H9 (cell line): Measurements from ENCODE around the gene ADNP2. TPM values are rescaled to one million over a fixed set of nuclear protein-coding genes. Genes with fewer than 3 reads are reported as not detected.

Experiments
- DNase-seq: peaks from one replicate; pipeline ENCODE4 v3.0.0-alpha.2; 2017
- H2AFZ ChIP-seq: one replicate; pipeline ENCODE4 v1.6.1; 2013; ENCODE audit warnings: mild to moderate bottlenecking, low read length, control low read depth, moderate library complexity
- H2AK5ac ChIP-seq: 2 replicates; pipeline ENCODE4 v1.6.1; 2013; ENCODE audit warnings: low read length, control low read depth, mixed read lengths; ENCODE audit not compliant: insufficient read length
- H2BK120ac ChIP-seq: one replicate; pipeline ENCODE4 v1.6.1; 2013; ENCODE audit warnings: low read depth, mild to moderate bottlenecking, low read length, control low read depth, inconsistent platforms; ENCODE audit not compliant: poor library complexity, severe bottlenecking
- H2BK12ac ChIP-seq: 2 replicates; pipeline ENCODE4 v1.6.1; 2013; ENCODE audit warnings: low read length, control low read depth, mixed read lengths, low read depth; ENCODE audit not compliant: insufficient read length
- H2BK15ac ChIP-seq: 2 replicates; pipeline ENCODE4 v1.6.1; 2013; ENCODE audit warnings: low read depth, low read length, control low read depth
- H2BK20ac ChIP-seq: one replicate; pipeline ENCODE4 v1.6.1; 2013; ENCODE audit warnings: low read depth, mild to moderate bottlenecking, low read length, control low read depth, inconsistent platforms; ENCODE audit not compliant: poor library complexity, severe bottlenecking
- H2BK5ac ChIP-seq: 2 replicates; pipeline ENCODE4 v1.6.1; 2013; ENCODE audit warnings: low read length, control low read depth, mixed read lengths; ENCODE audit not compliant: insufficient read length
- H3K14ac ChIP-seq: 2 replicates; pipeline ENCODE4 v1.6.1; 2013; ENCODE audit warnings: low read length, control low read depth; ENCODE audit not compliant: insufficient read depth
- H3K18ac ChIP-seq: 2 replicates; pipeline ENCODE4 v1.6.1; 2013; ENCODE audit warnings: low read depth, mild to moderate bottlenecking, mixed read lengths, low read length, control low read depth; ENCODE audit not compliant: insufficient read length
- H3K23ac ChIP-seq: 2 replicates; pipeline ENCODE4 v1.6.1; 2013; ENCODE audit warnings: low read length, control low read depth, mixed read lengths, low read depth; ENCODE audit not compliant: insufficient read length
- H3K23me2 ChIP-seq: 2 replicates; pipeline ENCODE4 v1.6.1; 2013; ENCODE audit warnings: low read depth, mild to moderate bottlenecking, mixed read lengths, low read length, control low read depth; ENCODE audit not compliant: insufficient read length, poor library complexity, severe bottlenecking
- H3K27ac ChIP-seq: 2 replicates; pipeline ENCODE4 v1.5.1; 2013; ENCODE audit warnings: low read length, control low read depth, mixed read lengths, low read depth; ENCODE audit not compliant: insufficient read length
- H3K27me3 ChIP-seq: 2 replicates; pipeline ENCODE4 v1.6.1; 2013; ENCODE audit warnings: low read length, control low read depth, inconsistent platforms; ENCODE audit not compliant: insufficient read depth
- H3K4ac ChIP-seq: 2 replicates; pipeline ENCODE4 v1.6.1; 2013; ENCODE audit warnings: low read depth, mild to moderate bottlenecking, control low read depth, inconsistent platforms, low read length, moderate library complexity
- H3K4me1 ChIP-seq: 2 replicates; pipeline ENCODE4 v1.6.1; 2013; ENCODE audit warnings: low read length, control low read depth, inconsistent platforms; ENCODE audit not compliant: insufficient read depth
- H3K4me2 ChIP-seq: 2 replicates; pipeline ENCODE4 v1.6.1; 2013; ENCODE audit warnings: low read length, control low read depth, mixed read lengths; ENCODE audit not compliant: insufficient read length, insufficient read depth
- H3K56ac ChIP-seq: 2 replicates; pipeline ENCODE4 v1.6.1; 2013; ENCODE audit warnings: low read depth, mild to moderate bottlenecking, mixed read lengths, low read length, control low read depth; ENCODE audit not compliant: insufficient read length
- H3K79me1 ChIP-seq: 2 replicates; pipeline ENCODE4 v1.6.1; 2013; ENCODE audit warnings: low read depth, mild to moderate bottlenecking, moderate library complexity, low read length, control low read depth, inconsistent platforms; ENCODE audit not compliant: insufficient read depth, poor library complexity, severe bottlenecking
- H3K79me2 ChIP-seq: 2 replicates; pipeline ENCODE4 v1.6.1; 2013; ENCODE audit warnings: low read length, control low read depth, inconsistent platforms; ENCODE audit not compliant: insufficient read depth
- H3K9ac ChIP-seq: 2 replicates; pipeline ENCODE4 v1.6.1; 2013; ENCODE audit warnings: low read length, control low read depth, mixed read lengths; ENCODE audit not compliant: insufficient read length; ENCODE audit errors: extremely low read depth
- H3K9me3 ChIP-seq: one replicate; pipeline ENCODE4 v1.6.1; 2013; ENCODE audit warnings: low read depth, low read length, inconsistent platforms; ENCODE audit not compliant: control insufficient read depth
- H3T11ph ChIP-seq: one replicate; pipeline ENCODE4 v1.6.1; 2013; ENCODE audit warnings: mild to moderate bottlenecking, low read length, control low read depth, inconsistent platforms
- H4K20me1 ChIP-seq: one replicate; pipeline ENCODE4 v1.6.1; 2013; ENCODE audit not compliant: control insufficient read depth, insufficient read length, insufficient read depth
- H4K5ac ChIP-seq: 2 replicates; pipeline ENCODE4 v1.6.1; 2013; ENCODE audit warnings: low read depth, mild to moderate bottlenecking, mixed read lengths, low read length, control low read depth; ENCODE audit not compliant: insufficient read length
- H4K8ac ChIP-seq: replicated peaks from 2 replicates; pipeline ENCODE4 v1.6.1; 2013; ENCODE audit warnings: low read length, control low read depth, mixed read lengths, low read depth; ENCODE audit not compliant: insufficient read length
- H4K91ac ChIP-seq: 2 replicates; pipeline ENCODE4 v1.6.1; 2013; ENCODE audit warnings: low read depth, mild to moderate bottlenecking, moderate library complexity, mixed read lengths, low read length, control low read depth; ENCODE audit not compliant: insufficient read length
- H3K27ac Mint-ChIP-seq, 3 experiments: 2 replicates in 2 of 3; 3 replicates in 1 of 3; pipeline ENCODE4 v1.8.0; 2020 to 2021; ENCODE audit warnings: mixed read lengths in 3 of 3, mild to moderate bottlenecking in 1 of 3, moderate library complexity in 1 of 3
- H3K27me3 Mint-ChIP-seq: 2 replicates; pipeline ENCODE4 v1.8.0; 2021; ENCODE audit warnings: low read depth, mild to moderate bottlenecking, moderate library complexity, mixed read lengths
- H3K36me3 Mint-ChIP-seq, 3 experiments: 2 replicates in 2 of 3; 3 replicates in 1 of 3; pipeline ENCODE4 v1.8.0; 2020 to 2021; ENCODE audit warnings: low read depth in 3 of 3, mixed read lengths in 3 of 3; ENCODE audit not compliant: insufficient read depth in 1 of 3
- H3K4me1 Mint-ChIP-seq, 2 experiments: 2 replicates each; pipeline ENCODE4 v1.8.0; 2020; ENCODE audit warnings: mixed read lengths in 2 of 2
- H3K4me3 Mint-ChIP-seq, 2 experiments: 2 replicates in 1 of 2; 3 replicates in 1 of 2; pipeline ENCODE4 v1.8.0; 2020 to 2021; ENCODE audit warnings: mild to moderate bottlenecking in 2 of 2, mixed read lengths in 2 of 2, moderate library complexity in 1 of 2
- H3K9me3 Mint-ChIP-seq, 2 experiments: 2 replicates in 1 of 2; 3 replicates in 1 of 2; pipeline ENCODE4 v1.8.0; 2020; ENCODE audit warnings: mild to moderate bottlenecking in 2 of 2, mixed read lengths in 2 of 2, moderate library complexity in 1 of 2
- CTCF ChIP-seq: fragments of 200-600 bp; sonication (generic); conservative IDR thresholded peaks from 3 replicates; pipeline ENCODE4 v1.8.0; 2021; ENCODE audit warnings: antibody characterized with exemption, mild to moderate bottlenecking
- WGBS: extraction: QIAGEN DNeasy Blood & Tissue Kit; methylation state at CpG from one replicate; pipeline ENCODE4 v1.1.7; 2013; ENCODE audit warnings: missing lambda C conversion rate, low lambda C conversion rate, mixed read lengths; ENCODE audit not compliant: insufficient read length; ENCODE audit errors: extremely low coverage; 5-methylcytosine and 5-hydroxymethylcytosine counted together
- total RNA-seq: library from RNA; stranded (reverse); gene quantifications from 2 replicates; pipeline ENCODE4 v1.2.1, GENCODE V29; 2021

Gene ADNP2
- total RNA-seq, 1 experiment from 2014 or later = 53.5 TPM

DNA sequence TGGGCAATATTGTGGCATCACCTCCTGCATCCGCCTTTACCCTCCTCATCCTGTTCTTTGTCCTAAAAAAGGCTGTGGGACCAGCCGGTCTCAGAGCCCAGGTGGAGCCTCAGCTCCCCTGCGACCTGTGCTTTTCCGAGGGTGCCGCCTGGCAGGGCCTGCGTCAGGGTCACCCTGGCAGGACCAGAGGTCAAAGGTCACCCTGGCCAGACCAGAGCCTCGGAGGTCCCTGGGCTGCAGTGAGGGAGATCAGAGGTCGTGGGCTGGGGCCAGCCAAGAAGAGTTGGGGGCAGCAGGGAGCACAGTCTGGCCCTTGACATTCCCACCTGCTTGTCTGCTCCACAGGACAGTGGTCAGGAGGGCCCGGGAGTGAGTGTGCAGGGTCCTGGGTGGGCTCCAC is 43.4 kb upstream of the ADNP2 start:
- no peak overlapping the region for H3K27ac ChIP-seq
- no peak overlapping the region for H3K4me2 ChIP-seq
- no peak overlapping the region for H3K14ac ChIP-seq
- Mint-ChIP-seq H3K27me3 (no peaks in the 10 kb centered on the region), H3K27ac (no peak overlapping the region; a peak in 1 of 7 replicates), H3K4me3 (no peak overlapping the region), H3K9me3 (peaks cover 25 to 26% of the 10 kb centered on the region in 2 experiments), H3K36me3 (peaks cover 9 to 18% (median 12%) of the 10 kb centered on the region in 3 experiments), H3K4me1 (peaks cover 10 to 13% of the 10 kb centered on the region in 2 experiments)
- H3K4ac ChIP-seq = no peak overlapping the region
- no peaks in the 10 kb centered on the region for H3K79me1 ChIP-seq
- no peaks in the 10 kb centered on the region for H3K4me1 ChIP-seq
- no peak overlapping the region for H3T11ph ChIP-seq
- no peak overlapping the region for H2AFZ ChIP-seq
- no peak overlapping the region for H2BK12ac ChIP-seq
- no peaks in the 10 kb centered on the region for H3K79me2 ChIP-seq
- no peaks in the 10 kb centered on the region for H3K23me2 ChIP-seq
- no peak overlapping the region for H4K91ac ChIP-seq
- H4K20me1 ChIP-seq = no peaks in the 10 kb centered on the region
- TF ChIP-seq CTCF = no peak
- H3K9me3 ChIP-seq = no peaks in the 10 kb centered on the region
- no peak overlapping the region for H2BK120ac ChIP-seq
- no peak overlapping the region for H3K23ac ChIP-seq
- H3K27me3 ChIP-seq = no peaks in the 10 kb centered on the region
- no peak overlapping the region for H3K56ac ChIP-seq
- H3K18ac ChIP-seq = no peak overlapping the region
- H4K5ac ChIP-seq = no peak overlapping the region
- WGBS = no CpG with 5 or more reads among the region's 9 CpGs
- no peak overlapping the region for H2AK5ac ChIP-seq
- H2BK5ac ChIP-seq = no peak overlapping the region
- no peak overlapping the region for H2BK15ac ChIP-seq
- no peak overlapping the region for H2BK20ac ChIP-seq
- no peak overlapping the region for H4K8ac ChIP-seq
- DNase-seq = no peak
- H3K9ac ChIP-seq = no peak overlapping the region
